ENCODE data around the gene MARK1. TPM values are rescaled to one million over a fixed set of nuclear protein-coding genes. Genes with fewer than 3 reads are reported as not detected.

Gene MARK1
- total and polyA plus RNA-seq, 10 of the 15 experiments (the other 5 are each of a cell fraction or from before 2014, with no cell fraction given): 0.02 to 0.67 (median 0.12) TPM; not detected in 6

DNA sequence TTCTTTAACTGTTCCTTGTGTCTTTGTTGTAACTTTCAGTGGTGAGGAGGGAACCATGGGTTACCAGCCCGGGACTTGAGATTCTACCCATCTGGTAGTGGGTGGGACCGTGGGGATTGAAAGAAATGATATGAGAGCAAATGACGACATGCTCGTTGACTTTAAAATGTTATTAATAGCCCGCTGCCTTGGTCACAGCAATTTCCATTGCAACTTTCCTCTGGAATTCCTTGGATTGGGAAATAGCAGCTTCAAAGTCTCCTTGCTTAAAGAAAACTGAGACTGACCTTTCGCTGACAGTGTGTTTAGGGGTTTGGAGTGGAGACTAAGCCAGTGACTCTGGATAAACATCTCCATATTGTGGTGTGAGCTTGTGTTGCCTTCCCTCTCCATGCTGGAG lies 44.2 kb upstream of the MARK1 start:
- Histone ChIP-seq H3K36me3 (ENCODE audit: control insufficient read depth in 2 of 2, insufficient read depth in 2 of 2, low read length in 1 of 2) (no peaks in the 10 kb centered on the region), H3K4me2 (ENCODE audit: control insufficient read depth, insufficient read depth) (no peak overlapping the region), H2AFZ (ENCODE audit: control insufficient read depth, low read depth, low read length) (no peak overlapping the region), H4K20me1 (ENCODE audit: control insufficient read depth, insufficient read depth) (no peaks in the 10 kb centered on the region), H3K9ac (ENCODE audit: control insufficient read depth, insufficient read depth, low read length) (no peak overlapping the region), H3K4me1 (ENCODE audit: control insufficient read depth, insufficient read depth, low read length) (no peaks in the 10 kb centered on the region), H3K79me2 (ENCODE audit: control insufficient read depth, insufficient read depth, low read length) (no peaks in the 10 kb centered on the region), H3K9me3 (replicated peaks; ENCODE audit: control insufficient read depth, insufficient read depth, low read length) (no peaks in the 10 kb centered on the region), H3K4me3 (no peak overlapping the region), H3K27ac (ENCODE audit: control insufficient read depth, insufficient read depth) (no peak overlapping the region), H3K27me3 (replicated peaks in 1 of 2; ENCODE audit: control insufficient read depth in 2 of 2, insufficient read depth in 2 of 2, low read length in 1 of 2) (no peaks in the 10 kb centered on the region; a peak in 1 of 4 replicates)
- ATAC-seq: no peak
- no peak for DNase-seq (ENCODE audit: low read depth, low spot score)
- RAD21 ChIA-PET (ENCODE audit: unreplicated experiment): no interaction called here
- in situ Hi-C loops (cut with MboI): no loop called here
- no TSS peak for BruUV-seq (replicated peaks)
- POLR2A ChIA-PET: interaction anchor here (0.6 kb wide), 1 partner anchor 17 kb away, joined by 3 read pairs; no protein-coding TSS in a partner anchor
- no peak for FAIRE-seq
- intact Hi-C loops (cut with micrococcal nuclease; ENCODE audit: unreplicated experiment): no loop called here
- TF ChIP-seq JUNB (IDR thresholded peaks at IDR 0.05): no peak
- no peak for TF ChIP-seq KLF5 (IDR thresholded peaks at IDR 0.05; ENCODE audit: partially characterized antibody)
- TF ChIP-seq, protein P1, sequence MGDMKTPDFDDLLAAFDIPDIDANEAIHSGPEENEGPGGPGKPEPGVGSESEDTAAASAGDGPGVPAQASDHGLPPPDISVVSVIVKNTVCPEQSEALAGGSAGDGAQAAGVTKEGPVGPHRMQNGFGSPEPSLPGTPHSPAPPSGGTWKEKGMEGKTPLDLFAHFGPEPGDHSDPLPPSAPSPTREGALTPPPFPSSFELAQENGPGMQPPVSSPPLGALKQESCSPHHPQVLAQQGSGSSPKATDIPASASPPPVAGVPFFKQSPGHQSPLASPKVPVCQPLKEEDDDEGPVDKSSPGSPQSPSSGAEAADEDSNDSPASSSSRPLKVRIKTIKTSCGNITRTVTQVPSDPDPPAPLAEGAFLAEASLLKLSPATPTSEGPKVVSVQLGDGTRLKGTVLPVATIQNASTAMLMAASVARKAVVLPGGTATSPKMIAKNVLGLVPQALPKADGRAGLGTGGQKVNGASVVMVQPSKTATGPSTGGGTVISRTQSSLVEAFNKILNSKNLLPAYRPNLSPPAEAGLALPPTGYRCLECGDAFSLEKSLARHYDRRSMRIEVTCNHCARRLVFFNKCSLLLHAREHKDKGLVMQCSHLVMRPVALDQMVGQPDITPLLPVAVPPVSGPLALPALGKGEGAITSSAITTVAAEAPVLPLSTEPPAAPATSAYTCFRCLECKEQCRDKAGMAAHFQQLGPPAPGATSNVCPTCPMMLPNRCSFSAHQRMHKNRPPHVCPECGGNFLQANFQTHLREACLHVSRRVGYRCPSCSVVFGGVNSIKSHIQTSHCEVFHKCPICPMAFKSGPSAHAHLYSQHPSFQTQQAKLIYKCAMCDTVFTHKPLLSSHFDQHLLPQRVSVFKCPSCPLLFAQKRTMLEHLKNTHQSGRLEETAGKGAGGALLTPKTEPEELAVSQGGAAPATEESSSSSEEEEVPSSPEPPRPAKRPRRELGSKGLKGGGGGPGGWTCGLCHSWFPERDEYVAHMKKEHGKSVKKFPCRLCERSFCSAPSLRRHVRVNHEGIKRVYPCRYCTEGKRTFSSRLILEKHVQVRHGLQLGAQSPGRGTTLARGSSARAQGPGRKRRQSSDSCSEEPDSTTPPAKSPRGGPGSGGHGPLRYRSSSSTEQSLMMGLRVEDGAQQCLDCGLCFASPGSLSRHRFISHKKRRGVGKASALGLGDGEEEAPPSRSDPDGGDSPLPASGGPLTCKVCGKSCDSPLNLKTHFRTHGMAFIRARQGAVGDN (IDR thresholded peaks at IDR 0.05): no peak
- TF ChIP-seq JUND (IDR thresholded peaks at IDR 0.05; ENCODE audit: low read depth, low read length): no peak
- no peak for TF ChIP-seq BMI1 (IDR thresholded peaks at IDR 0.05; ENCODE audit: borderline replicate concordance)
- TF ChIP-seq SUPT20H (IDR thresholded peaks at IDR 0.05; ENCODE audit: borderline replicate concordance, control insufficient read depth, low read depth, low read length): no peak
- TF ChIP-seq, protein P2, sequence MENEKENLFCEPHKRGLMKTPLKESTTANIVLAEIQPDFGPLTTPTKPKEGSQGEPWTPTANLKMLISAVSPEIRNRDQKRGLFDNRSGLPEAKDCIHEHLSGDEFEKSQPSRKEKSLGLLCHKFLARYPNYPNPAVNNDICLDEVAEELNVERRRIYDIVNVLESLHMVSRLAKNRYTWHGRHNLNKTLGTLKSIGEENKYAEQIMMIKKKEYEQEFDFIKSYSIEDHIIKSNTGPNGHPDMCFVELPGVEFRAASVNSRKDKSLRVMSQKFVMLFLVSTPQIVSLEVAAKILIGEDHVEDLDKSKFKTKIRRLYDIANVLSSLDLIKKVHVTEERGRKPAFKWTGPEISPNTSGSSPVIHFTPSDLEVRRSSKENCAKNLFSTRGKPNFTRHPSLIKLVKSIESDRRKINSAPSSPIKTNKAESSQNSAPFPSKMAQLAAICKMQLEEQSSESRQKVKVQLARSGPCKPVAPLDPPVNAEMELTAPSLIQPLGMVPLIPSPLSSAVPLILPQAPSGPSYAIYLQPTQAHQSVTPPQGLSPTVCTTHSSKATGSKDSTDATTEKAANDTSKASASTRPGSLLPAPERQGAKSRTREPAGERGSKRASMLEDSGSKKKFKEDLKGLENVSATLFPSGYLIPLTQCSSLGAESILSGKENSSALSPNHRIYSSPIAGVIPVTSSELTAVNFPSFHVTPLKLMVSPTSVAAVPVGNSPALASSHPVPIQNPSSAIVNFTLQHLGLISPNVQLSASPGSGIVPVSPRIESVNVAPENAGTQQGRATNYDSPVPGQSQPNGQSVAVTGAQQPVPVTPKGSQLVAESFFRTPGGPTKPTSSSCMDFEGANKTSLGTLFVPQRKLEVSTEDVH (IDR thresholded peaks at IDR 0.05; ENCODE audit: low read depth, partially characterized antibody): no peak
- TF ChIP-seq ESRRA (IDR thresholded peaks at IDR 0.05; ENCODE audit: low read length): no peak
- TF ChIP-seq SUZ12 (IDR thresholded peaks at IDR 0.05; ENCODE audit: unreplicated experiment): no peak
- TF ChIP-seq, protein P3, sequence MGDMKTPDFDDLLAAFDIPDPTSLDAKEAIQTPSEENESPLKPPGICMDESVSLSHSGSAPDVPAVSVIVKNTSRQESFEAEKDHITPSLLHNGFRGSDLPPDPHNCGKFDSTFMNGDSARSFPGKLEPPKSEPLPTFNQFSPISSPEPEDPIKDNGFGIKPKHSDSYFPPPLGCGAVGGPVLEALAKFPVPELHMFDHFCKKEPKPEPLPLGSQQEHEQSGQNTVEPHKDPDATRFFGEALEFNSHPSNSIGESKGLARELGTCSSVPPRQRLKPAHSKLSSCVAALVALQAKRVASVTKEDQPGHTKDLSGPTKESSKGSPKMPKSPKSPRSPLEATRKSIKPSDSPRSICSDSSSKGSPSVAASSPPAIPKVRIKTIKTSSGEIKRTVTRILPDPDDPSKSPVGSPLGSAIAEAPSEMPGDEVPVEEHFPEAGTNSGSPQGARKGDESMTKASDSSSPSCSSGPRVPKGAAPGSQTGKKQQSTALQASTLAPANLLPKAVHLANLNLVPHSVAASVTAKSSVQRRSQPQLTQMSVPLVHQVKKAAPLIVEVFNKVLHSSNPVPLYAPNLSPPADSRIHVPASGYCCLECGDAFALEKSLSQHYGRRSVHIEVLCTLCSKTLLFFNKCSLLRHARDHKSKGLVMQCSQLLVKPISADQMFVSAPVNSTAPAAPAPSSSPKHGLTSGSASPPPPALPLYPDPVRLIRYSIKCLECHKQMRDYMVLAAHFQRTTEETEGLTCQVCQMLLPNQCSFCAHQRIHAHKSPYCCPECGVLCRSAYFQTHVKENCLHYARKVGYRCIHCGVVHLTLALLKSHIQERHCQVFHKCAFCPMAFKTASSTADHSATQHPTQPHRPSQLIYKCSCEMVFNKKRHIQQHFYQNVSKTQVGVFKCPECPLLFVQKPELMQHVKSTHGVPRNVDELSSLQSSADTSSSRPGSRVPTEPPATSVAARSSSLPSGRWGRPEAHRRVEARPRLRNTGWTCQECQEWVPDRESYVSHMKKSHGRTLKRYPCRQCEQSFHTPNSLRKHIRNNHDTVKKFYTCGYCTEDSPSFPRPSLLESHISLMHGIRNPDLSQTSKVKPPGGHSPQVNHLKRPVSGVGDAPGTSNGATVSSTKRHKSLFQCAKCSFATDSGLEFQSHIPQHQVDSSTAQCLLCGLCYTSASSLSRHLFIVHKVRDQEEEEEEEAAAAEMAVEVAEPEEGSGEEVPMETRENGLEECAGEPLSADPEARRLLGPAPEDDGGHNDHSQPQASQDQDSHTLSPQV (IDR thresholded peaks at IDR 0.05): no peak
- no peak for TF ChIP-seq DPF2 (IDR thresholded peaks at IDR 0.05)
- no peak for TF ChIP-seq ZBED1 (IDR thresholded peaks at IDR 0.05; ENCODE audit: borderline replicate concordance)
- SMC1A ChIA-PET (ENCODE audit: uncharacterized antibody, unreplicated experiment): interaction anchor here (1.4 kb wide), 1 partner anchor 187 kb away, joined by 3 read pairs; no protein-coding TSS in a partner anchor
- WGBS (ENCODE audit: insufficient coverage, insufficient replicate concordance, low lambda C conversion rate, missing lambda C conversion rate): 20% methylated on average over 6 of the region's 6 CpGs
- CTCF ChIA-PET: interaction anchor here (1.1 to 1.2 kb wide), 2 partner anchors 10 to 188 kb away, joined by 3 read pairs; no protein-coding TSS in a partner anchor

All from GM12878 (cell line).